DND-41 (cell line): ENCODE results near the gene ETFA.
"Not testable (repeated sequence)": the region's sequence is repeated elsewhere in the genome, so short reads cannot be mapped to it uniquely, and the experiment has no call there.

ENCODE experiments used
- ATAC-seq: fragments of 200-7000 bp; cut with Tn5 transposase; 3 replicates; pipeline ENCODE4 v1.9.1; 2021; ENCODE audit warnings: low read depth; ENCODE audit not compliant: insufficient read depth
- DNase-seq: peaks from one replicate; pipeline ENCODE4 v3.0.0-alpha.2; 2020
- H2AFZ ChIP-seq: 2 replicates; pipeline ENCODE4 v1.6.0; 2012; ENCODE audit warnings: low read depth, low read length
- H3K27ac ChIP-seq: 2 replicates; pipeline ENCODE4 v1.5.1; 2012; ENCODE audit warnings: low read length, inconsistent platforms
- H3K27me3 ChIP-seq: fragments of 200-600 bp; sonication (generic); 2 replicates; pipeline ENCODE4 v1.6.0; 2012; ENCODE audit warnings: low read length, mild to moderate bottlenecking, inconsistent platforms; ENCODE audit not compliant: insufficient read depth, poor library complexity
- H3K36me3 ChIP-seq: 2 replicates; pipeline ENCODE4 v1.5.1; 2012; ENCODE audit warnings: low read length, inconsistent platforms; ENCODE audit not compliant: insufficient read depth
- H3K4me1 ChIP-seq: 2 replicates; pipeline ENCODE4 v1.5.1; 2012; ENCODE audit warnings: mild to moderate bottlenecking, low read length; ENCODE audit not compliant: insufficient read depth
- H3K4me2 ChIP-seq: 2 replicates; pipeline ENCODE4 v1.6.0; 2012; ENCODE audit warnings: mild to moderate bottlenecking, moderate library complexity, low read length, inconsistent platforms; ENCODE audit not compliant: insufficient read depth
- H3K4me3 ChIP-seq, 2 experiments: fragments of 200-600 bp in 1 of 2; shearing (Covaris generic) in 1 of 2; 2 replicates each; pipeline ENCODE4 v1.5.1; 2012 to 2016; ENCODE audit warnings: inconsistent platforms in 2 of 2, low read length in 2 of 2, mild to moderate bottlenecking in 2 of 2, low read depth in 1 of 2, moderate library complexity in 1 of 2
- H3K79me2 ChIP-seq: 2 replicates; pipeline ENCODE4 v1.6.0; 2012; ENCODE audit warnings: low read length, inconsistent platforms; ENCODE audit not compliant: insufficient read depth
- H3K9ac ChIP-seq: 2 replicates; pipeline ENCODE4 v1.6.0; 2012; ENCODE audit warnings: low read depth, mild to moderate bottlenecking, inconsistent platforms, low read length, moderate library complexity
- H3K9me3 ChIP-seq: 2 replicates; pipeline ENCODE4 v1.5.1; 2012; ENCODE audit warnings: low read length, moderate library complexity, mild to moderate bottlenecking, inconsistent platforms; ENCODE audit not compliant: insufficient read depth, severe bottlenecking
- H4K20me1 ChIP-seq: 2 replicates; pipeline ENCODE4 v1.6.0; 2012; ENCODE audit warnings: low read length; ENCODE audit not compliant: insufficient read depth
- CTCF ChIP-seq: IDR thresholded peaks from 2 replicates; pipeline ENCODE4 v1.5.1; 2012; ENCODE audit warnings: borderline replicate concordance, low read length, moderate library complexity, mild to moderate bottlenecking; ENCODE audit not compliant: poor library complexity, severe bottlenecking; ENCODE audit errors: extremely low read depth
- EZH2 ChIP-seq: IDR thresholded peaks from 3 replicates; pipeline ENCODE4 v1.6.1; 2012; ENCODE audit warnings: borderline replicate concordance, low read depth, mild to moderate bottlenecking, moderate library complexity, low read length, inconsistent platforms; ENCODE audit not compliant: severe bottlenecking

Gene ETFA

GRCh38 chr15:76320012-76320411 is 8.7 kb upstream of the ETFA start:
- no peak for DNase-seq
- ATAC-seq: no peak
- no peaks in the 10 kb centered on the region for H4K20me1 ChIP-seq
- peaks cover 3% of the 10 kb centered on the region for H3K27me3 ChIP-seq
- H3K9ac ChIP-seq: no peak overlapping the region
- H3K4me1 ChIP-seq: no peaks in the 10 kb centered on the region
- no peak overlapping the region for H2AFZ ChIP-seq
- TF ChIP-seq CTCF (no peak), EZH2 (no peak)
- no peak overlapping the region for H3K4me2 ChIP-seq
- H3K9me3 ChIP-seq: no peaks in the 10 kb centered on the region
- H3K4me3 ChIP-seq: no peak overlapping the region
- H3K27ac ChIP-seq: no peak overlapping the region
- no peaks in the 10 kb centered on the region for H3K36me3 ChIP-seq
- no peaks in the 10 kb centered on the region for H3K79me2 ChIP-seq

- no peak overlapping the region for H3K27ac ChIP-seq
- H3K4me1 ChIP-seq: peaks cover 21% of the 10 kb centered on the region
- H3K9ac ChIP-seq: no peak overlapping the region
- DNase-seq (no peak), ATAC-seq (no peak)
- H2AFZ ChIP-seq: no peak overlapping the region
- peaks cover under 1% of the 10 kb centered on the region; the same call in 1 of the 2 replicates for H4K20me1 ChIP-seq
- H3K4me3 ChIP-seq: no peak overlapping the region
- no peaks in the 10 kb centered on the region for H3K27me3 ChIP-seq
- peaks cover 23% of the 10 kb centered on the region for H3K79me2 ChIP-seq
- H3K4me2 ChIP-seq: no peak overlapping the region
- no peaks in the 10 kb centered on the region for H3K9me3 ChIP-seq
- H3K36me3 ChIP-seq: no peaks in the 10 kb centered on the region
- TF ChIP-seq CTCF (no peak), EZH2 (no peak)
Measured at GRCh38 chr15:76313731-76314130, 2.5 kb upstream of the ETFA start.

- Histone ChIP-seq H3K4me1 (peaks cover 26% of the 10 kb centered on the region), H3K79me2 (peaks cover 29% of the 10 kb centered on the region)
- H3K9ac ChIP-seq, H3K36me3 ChIP-seq, H4K20me1 ChIP-seq, H3K4me3 ChIP-seq, H3K4me2 ChIP-seq, ATAC-seq, H3K9me3 ChIP-seq, H3K27ac ChIP-seq, H2AFZ ChIP-seq, DNase-seq, H3K27me3 ChIP-seq: not testable (repeated sequence)
Measured at GRCh38 chr15:76313175-76313567, 1.9 kb upstream of the ETFA start.

- Histone ChIP-seq H3K9me3 (no peaks in the 10 kb centered on the region), H3K4me1 (peaks cover 26% of the 10 kb centered on the region), H3K9ac (no peak overlapping the region), H3K4me3 (no peak overlapping the region), H2AFZ (no peak overlapping the region; the same call in 1 of the 2 replicates), H4K20me1 (peaks cover 7% of the 10 kb centered on the region; the same call in 1 of the 2 replicates), H3K27ac (no peak overlapping the region), H3K79me2 (peaks cover 34% of the 10 kb centered on the region), H3K4me2 (no peak overlapping the region), H3K36me3 (no peaks in the 10 kb centered on the region), H3K27me3 (no peaks in the 10 kb centered on the region)
- ATAC-seq: no peak
- no peak for DNase-seq
- TF ChIP-seq CTCF (no peak), EZH2 (no peak)
Measured at GRCh38 chr15:76312540-76313174, 1.4 kb upstream of the ETFA start.
